NCI-H146 treated with DMSO at 0.1 percent for 48 hours (cell line): Measurements from ENCODE around the gene HMGN1.

Source experiments
- DNase-seq: peaks from one replicate; lab custom pipeline; 2025; ENCODE audit not compliant: unreplicated experiment; lab: John Stamatoyannopoulos, UW

HMGN1 gene

GRCh38 chr21:39334611-39335010, 14.3 kb downstream of the HMGN1 start:
- no peak for DNase-seq

- no peak for DNase-seq
These were observed 16.7 kb downstream of the HMGN1 start for GRCh38 chr21:39332175-39332574.

GRCh38 chr21:39330001-39330400, 18.9 kb downstream of the HMGN1 start:
- DNase-seq = no peak

GRCh38 chr21:39327727-39328126, 21.2 kb downstream of the HMGN1 start:
- DNase-seq = no peak

- no peak for DNase-seq
These were observed 22.1 kb downstream of the HMGN1 start for GRCh38 chr21:39326607-39327307.

GRCh38 chr21:39325458-39325857, 23.4 kb downstream of the HMGN1 start:
- no peak for DNase-seq

- no peak for DNase-seq
These were observed 27.5 kb downstream of the HMGN1 start for GRCh38 chr21:39321424-39321823.

GRCh38 chr21:39319814-39320332, 29.0 kb downstream of the HMGN1 start:
- DNase-seq = no peak

- no peak for DNase-seq
These were observed 29.6 kb downstream of the HMGN1 start for GRCh38 chr21:39319251-39319756.

- no peak for DNase-seq
These were observed 30.6 kb downstream of the HMGN1 start for GRCh38 chr21:39318091-39318959.

- DNase-seq = no peak
These were observed 31.5 kb downstream of the HMGN1 start for GRCh38 chr21:39317134-39318090.

- DNase-seq = no peak
These were observed 32.2 kb downstream of the HMGN1 start for GRCh38 chr21:39316729-39317128.

GRCh38 chr21:39315603-39316445, 33.1 kb downstream of the HMGN1 start:
- no peak for DNase-seq

- peak; percentile 29 for DNase-seq
These were observed 34.5 kb downstream of the HMGN1 start for GRCh38 chr21:39314143-39315027.

GRCh38 chr21:39313571-39314142, 35.2 kb downstream of the HMGN1 start, which contains the start of gene BRWD1:
Gene BRWD1 (minus strand): TSS chr21:39313632. CDS start chr21:39313491, 141 bp downstream.
- peak; percentile 39 for DNase-seq

- DNase-seq = no peak
These were observed 35.8 kb downstream of the HMGN1 start for GRCh38 chr21:39313042-39313570.

- peak; percentile 60 for DNase-seq
These were observed 36.5 kb downstream of the HMGN1 start for GRCh38 chr21:39312112-39313041.
